Cardiac muscle cell (in vitro differentiated cells and primary cell): ENCODE measurements around the gene MINAR2. TPM values are rescaled to one million over a fixed set of nuclear protein-coding genes. Genes with fewer than 3 reads are reported as not detected.

Experiments used
- DNase-seq, 2 donors: peaks; one replicate each; pipeline versions ENCODE4 v3.0.0 to v3.0.0-alpha.2; 2010 to 2017; ENCODE audit warnings: low read depth in 1 of 2, low spot score in 1 of 2
- H3K27ac ChIP-seq: fragments of 200-600 bp; sonication (generic); 2 replicates; pipeline ENCODE4 v1.5.1; 2016
- H3K27me3 ChIP-seq: fragments of 200-600 bp; sonication (generic); 2 replicates; pipeline ENCODE4 v1.6.0; 2016; ENCODE audit warnings: control low read depth
- H3K36me3 ChIP-seq: fragments of 200-600 bp; sonication (generic); 2 replicates; pipeline ENCODE4 v1.5.1; 2016; ENCODE audit warnings: control low read depth
- H3K4me1 ChIP-seq: fragments of 200-600 bp; sonication (generic); 2 replicates; pipeline ENCODE4 v1.8.1; 2017; ENCODE audit warnings: low read depth, mild to moderate bottlenecking, mixed run types
- H3K4me3 ChIP-seq: fragments of 200-600 bp; sonication (generic); 2 replicates; pipeline ENCODE4 v1.5.1; 2016; ENCODE audit warnings: mild to moderate bottlenecking
- H3K9me3 ChIP-seq: fragments of 200-600 bp; sonication (generic); 2 replicates; pipeline ENCODE4 v1.5.1; 2017; ENCODE audit warnings: low read depth, mild to moderate bottlenecking, control low read depth
- polyA plus RNA-seq: library from polyadenylated mRNA; unstranded; fragments of >200 nt; fragmentation: Nextera tagmentation; extraction: Ambion mirVana; gene quantifications from 2 replicates; pipeline ENCODE4 v1.2.1, GENCODE V29; 2016
- total RNA-seq: library from RNA; depleted of rRNA; stranded (reverse); fragments of >200 nt; gene quantifications from 2 replicates; pipeline ENCODE4 v1.2.3, GENCODE V29; 2016
- TF ChIP-seq, protein P1 (sequence below): IDR thresholded peaks from 2 replicates; pipeline ENCODE4 v1.5.1; 2012; ENCODE audit warnings: low read depth, mild to moderate bottlenecking, low read length

MINAR2 gene
- total and polyA plus RNA-seq, 2 experiments from 2014 or later, result not detected

- no peaks in the 10 kb centered on the region for H3K9me3 ChIP-seq
- no peak overlapping the region for H3K4me3 ChIP-seq
- peaks cover 13% of the 10 kb centered on the region for H3K4me1 ChIP-seq
- no peak for DNase-seq
- H3K27me3 ChIP-seq, result no peaks in the 10 kb centered on the region
- no peaks in the 10 kb centered on the region for H3K36me3 ChIP-seq
- no peak overlapping the region for H3K27ac ChIP-seq
- TF ChIP-seq, protein P1, sequence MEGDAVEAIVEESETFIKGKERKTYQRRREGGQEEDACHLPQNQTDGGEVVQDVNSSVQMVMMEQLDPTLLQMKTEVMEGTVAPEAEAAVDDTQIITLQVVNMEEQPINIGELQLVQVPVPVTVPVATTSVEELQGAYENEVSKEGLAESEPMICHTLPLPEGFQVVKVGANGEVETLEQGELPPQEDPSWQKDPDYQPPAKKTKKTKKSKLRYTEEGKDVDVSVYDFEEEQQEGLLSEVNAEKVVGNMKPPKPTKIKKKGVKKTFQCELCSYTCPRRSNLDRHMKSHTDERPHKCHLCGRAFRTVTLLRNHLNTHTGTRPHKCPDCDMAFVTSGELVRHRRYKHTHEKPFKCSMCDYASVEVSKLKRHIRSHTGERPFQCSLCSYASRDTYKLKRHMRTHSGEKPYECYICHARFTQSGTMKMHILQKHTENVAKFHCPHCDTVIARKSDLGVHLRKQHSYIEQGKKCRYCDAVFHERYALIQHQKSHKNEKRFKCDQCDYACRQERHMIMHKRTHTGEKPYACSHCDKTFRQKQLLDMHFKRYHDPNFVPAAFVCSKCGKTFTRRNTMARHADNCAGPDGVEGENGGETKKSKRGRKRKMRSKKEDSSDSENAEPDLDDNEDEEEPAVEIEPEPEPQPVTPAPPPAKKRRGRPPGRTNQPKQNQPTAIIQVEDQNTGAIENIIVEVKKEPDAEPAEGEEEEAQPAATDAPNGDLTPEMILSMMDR, result no peak
These were observed 18.9 kb downstream of the MINAR2 start for GRCh38 chr5:129766798-129767197.

- Histone ChIP-seq H3K4me3 (no peak overlapping the region), H3K36me3 (no peaks in the 10 kb centered on the region), H3K27me3 (no peaks in the 10 kb centered on the region), H3K9me3 (no peaks in the 10 kb centered on the region), H3K27ac (no peak overlapping the region), H3K4me1 (peaks cover 13% of the 10 kb centered on the region)
- peak; percentile 94 to 95 for DNase-seq
- TF ChIP-seq, protein P1, result peak; percentile 97
These were observed 20.1 kb downstream of the MINAR2 start for GRCh38 chr5:129767927-129768380.

DNA sequence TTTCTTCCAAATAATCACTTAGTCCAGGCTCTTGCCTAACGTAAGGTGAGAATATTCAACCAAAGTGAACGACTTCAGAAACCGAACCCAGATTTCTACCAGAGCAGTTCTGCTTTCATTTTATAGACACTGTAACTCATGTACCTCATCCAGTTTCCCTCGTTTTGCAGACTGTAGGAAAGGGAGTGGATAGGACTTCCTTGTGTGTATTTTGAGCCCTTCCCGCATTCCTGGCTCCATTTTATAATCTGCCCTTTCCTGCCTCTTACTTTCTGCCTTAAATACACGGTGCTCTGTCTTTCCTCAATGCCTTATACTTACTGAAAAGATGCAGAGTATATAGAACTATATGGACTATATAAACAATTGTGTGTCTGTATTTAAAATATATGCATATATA lies 20.8 kb downstream of the MINAR2 start:
- Histone ChIP-seq H3K9me3 (no peaks in the 10 kb centered on the region), H3K4me1 (peaks cover 7% of the 10 kb centered on the region), H3K4me3 (no peak overlapping the region), H3K27me3 (no peaks in the 10 kb centered on the region), H3K27ac (no peak overlapping the region), H3K36me3 (no peaks in the 10 kb centered on the region)
- TF ChIP-seq, protein P1, result no peak
- no peak for DNase-seq

- no peaks in the 10 kb centered on the region for H3K36me3 ChIP-seq
- H3K4me3 ChIP-seq, result no peak overlapping the region
- H3K27me3 ChIP-seq, result no peaks in the 10 kb centered on the region
- H3K27ac ChIP-seq, result no peak overlapping the region
- no peaks in the 10 kb centered on the region for H3K4me1 ChIP-seq
- TF ChIP-seq, protein P1, result no peak
- no peaks in the 10 kb centered on the region for H3K9me3 ChIP-seq
- no peak for DNase-seq
These were observed 22.3 kb downstream of the MINAR2 start for GRCh38 chr5:129770024-129770820.

- Histone ChIP-seq H3K27ac (no peak overlapping the region), H3K36me3 (no peaks in the 10 kb centered on the region), H3K4me1 (no peaks in the 10 kb centered on the region), H3K9me3 (no peaks in the 10 kb centered on the region), H3K4me3 (no peak overlapping the region), H3K27me3 (no peaks in the 10 kb centered on the region)
- peak; percentile 72 to 80 for DNase-seq
- TF ChIP-seq, protein P1, result peak; percentile 87
These were observed 23.4 kb downstream of the MINAR2 start for GRCh38 chr5:129771058-129771838.
